B cell (primary cell): Measurements from ENCODE around the gene RGS6.

Experiments used
- CTCF ChIP-seq: fragments of 200-600 bp; IDR thresholded peaks from one replicate; pipeline ENCODE4 v1.8.0; 2022; ENCODE audit warnings: antibody characterized with exemption, mild to moderate bottlenecking
- EZH2 ChIP-seq: IDR thresholded peaks from 2 replicates; pipeline ENCODE4 v1.6.1; 2012; ENCODE audit warnings: borderline replicate concordance, low read depth, mild to moderate bottlenecking, moderate library complexity, low read length; ENCODE audit not compliant: insufficient read depth, poor library complexity, severe bottlenecking

DNA sequence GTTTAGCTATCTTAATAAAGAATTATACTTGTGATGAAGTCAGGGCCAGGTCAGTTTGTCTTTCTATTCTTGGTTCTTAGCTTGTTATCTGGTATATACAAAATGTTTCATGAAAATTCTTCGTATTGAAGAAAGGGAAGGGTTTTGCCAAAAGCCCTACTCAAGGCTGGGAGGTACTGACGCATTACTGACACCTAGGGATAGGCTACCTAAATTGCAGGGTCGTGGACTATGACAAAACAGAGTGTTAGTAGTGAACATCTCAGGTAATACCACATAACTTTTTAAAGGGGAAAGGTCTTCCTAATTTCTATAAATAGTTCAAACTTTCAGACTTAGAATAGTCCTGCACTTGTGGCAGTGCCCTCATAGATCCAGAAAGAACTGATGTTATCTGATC is 246.3 kb downstream of the RGS6 start:
- TF ChIP-seq EZH2 (no peak), CTCF (no peak)
